ENCODE measurements around the gene ERICH4.

Gene ERICH4

DNA sequence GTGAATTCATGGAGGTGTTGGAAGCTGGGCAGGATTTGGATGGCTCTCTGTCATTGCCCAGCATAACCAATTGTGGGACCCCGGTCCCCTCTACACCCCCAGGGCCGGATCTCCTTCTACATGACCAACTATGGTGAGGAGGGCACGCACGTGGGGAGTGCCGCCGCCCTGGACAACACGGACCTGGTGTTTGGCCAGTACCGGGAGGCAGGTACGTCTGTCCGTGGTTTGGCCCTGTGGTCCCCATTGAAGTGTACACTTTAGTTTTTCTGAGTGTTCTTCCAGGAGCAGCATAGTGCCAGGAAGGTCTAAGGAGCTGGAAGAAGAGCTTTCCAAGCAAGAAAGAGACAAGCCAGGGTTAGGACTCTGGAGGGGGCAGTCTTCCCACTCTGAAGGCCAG lies 29.0 kb upstream of the ERICH4 start:
- DNase-seq, result no peak

DNA sequence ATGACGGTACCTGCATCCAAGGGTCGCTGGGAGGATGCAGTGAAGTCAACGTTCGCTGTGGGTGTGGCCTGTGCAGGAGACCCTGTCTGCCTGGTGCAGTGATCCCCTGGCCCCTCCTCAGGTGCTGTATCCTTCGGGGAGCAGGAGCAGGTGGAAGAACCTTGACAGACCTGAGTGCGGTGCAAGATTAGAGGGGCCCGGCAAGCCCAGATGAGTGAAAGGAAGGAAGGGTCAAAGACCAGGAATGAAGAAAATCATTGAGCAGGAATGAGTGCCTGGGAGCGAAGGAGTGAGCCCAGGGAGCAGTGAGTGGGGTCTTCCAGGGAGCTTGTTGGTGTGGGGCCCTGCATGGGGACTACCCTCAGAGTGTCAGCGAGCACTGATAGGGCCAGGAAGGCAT lies 28.5 kb upstream of the ERICH4 start:
- no peak for DNase-seq

DNA sequence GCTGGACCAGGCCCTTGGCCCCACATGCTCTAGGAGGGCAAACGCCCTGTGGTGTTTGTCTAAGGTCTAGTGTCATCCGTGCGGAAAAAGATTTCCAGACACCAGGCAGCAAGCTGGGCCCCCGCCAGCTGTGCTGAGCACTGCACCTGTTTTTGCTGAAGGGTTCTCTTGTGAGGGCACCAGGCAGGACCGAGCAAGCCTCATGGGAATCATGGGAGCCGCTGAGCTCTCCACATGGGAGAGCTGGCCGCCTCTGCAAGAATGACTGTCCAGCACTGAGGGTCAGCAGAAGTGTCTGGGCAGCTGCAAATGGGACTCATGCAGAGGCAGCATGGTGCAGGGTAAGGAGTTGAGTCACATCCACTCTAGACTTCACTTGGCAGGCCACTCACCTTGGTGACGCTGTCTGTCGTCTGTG lies 27.8 kb upstream of the ERICH4 start:
- DNase-seq, result no peak

DNA sequence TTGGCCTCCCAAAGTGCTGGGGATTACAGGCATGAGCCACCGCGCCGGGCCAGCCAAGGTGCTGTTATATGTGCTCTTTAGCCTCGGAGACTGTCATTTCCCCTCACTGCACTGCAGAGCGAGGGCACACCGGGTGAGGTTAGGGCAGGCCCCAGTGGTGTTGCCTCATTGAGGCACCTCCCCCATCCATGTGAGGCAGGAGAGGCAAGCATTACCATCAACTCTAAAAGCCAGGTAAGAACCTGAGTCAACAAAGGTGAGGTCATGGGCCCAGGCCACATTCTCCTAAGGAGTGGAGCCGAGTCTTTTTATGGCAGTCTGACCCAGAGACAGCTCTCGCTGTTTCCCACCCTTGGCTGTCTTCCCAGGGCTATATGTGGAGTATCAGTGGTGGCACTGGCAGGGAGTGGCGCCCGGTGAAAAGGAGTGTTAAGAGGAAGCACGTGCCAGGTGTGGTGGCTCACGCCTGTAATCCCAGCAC lies 26.7 kb upstream of the ERICH4 start:
- no peak for DNase-seq

DNA sequence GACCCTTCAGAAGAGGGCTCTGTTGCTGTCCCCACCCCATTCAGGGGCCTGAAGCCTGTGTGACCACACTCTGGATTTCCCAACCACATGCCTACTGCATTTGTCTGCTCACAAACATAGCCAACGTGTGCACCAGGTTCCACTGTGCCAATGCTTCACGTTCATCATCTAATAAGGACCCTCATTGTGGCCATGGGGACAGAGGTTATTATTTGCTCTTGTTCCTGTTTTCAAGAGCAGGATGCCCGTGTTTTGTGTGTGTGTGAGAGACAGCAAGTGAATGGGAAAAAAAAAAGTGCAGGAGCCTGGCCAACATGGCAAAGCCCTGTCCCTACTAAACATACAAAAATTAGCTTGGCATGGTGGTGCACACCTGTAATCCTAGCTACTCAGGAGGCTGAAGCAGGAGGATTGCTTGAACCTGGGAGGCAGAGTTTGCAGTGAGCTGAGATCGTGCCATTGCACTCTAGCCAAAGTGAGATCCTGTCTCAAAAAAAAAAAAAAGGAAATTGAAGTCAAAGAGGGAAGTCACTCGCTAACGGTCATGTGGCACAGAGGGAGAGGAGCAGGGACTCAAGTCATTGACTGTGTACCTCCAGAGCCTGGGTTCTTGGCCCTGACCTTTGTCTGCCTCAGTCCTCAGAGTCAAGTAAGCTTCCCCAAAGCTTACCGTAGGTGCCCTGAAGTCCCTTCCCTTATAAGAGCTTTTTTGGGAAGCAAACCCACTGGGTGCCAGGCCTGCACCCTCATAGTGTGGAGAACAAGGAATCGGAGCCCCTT lies 22.7 kb upstream of the ERICH4 start:
- peak in 2 of 58 donors; percentile 5 to 20 for DNase-seq

DNA sequence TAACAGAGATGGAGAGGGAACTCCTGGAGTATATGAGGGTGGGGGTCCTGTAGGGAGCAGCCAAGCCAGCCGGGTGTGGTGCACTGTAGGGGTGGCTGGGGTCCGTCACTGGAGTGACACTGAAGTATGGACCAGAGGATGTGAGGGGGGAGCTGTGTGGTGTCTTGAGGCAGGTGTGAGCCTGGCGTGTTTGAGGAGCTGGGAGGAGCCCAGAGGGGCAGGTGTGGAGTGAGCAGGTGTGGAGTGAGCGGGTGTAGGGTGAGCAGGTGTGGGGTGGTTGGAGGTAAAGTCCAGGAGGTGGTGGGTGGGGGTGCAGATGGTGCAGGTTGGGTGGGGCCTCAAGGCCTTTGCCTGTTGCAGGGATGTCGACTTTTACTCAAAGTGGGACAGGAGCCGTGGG lies 21.6 kb upstream of the ERICH4 start:
- DNase-seq, result no peak

DNA sequence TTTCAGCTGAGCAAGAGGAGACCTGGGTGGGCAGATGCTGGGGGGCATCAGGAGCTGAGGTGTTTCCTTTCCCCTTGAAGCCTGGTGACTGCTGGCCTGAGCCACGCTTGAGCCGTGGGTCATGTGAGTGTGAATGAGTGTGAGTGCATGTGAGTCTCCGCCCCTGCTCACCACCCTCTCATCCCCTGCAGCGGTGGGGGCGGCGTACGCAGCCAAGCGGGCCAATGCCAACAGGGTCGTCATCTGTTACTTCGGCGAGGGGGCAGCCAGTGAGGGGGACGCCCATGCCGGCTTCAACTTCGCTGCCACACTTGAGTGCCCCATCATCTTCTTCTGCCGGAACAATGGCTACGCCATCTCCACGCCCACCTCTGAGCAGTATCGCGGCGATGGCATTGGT lies 21.0 kb upstream of the ERICH4 start:
- no peak for DNase-seq

DNA sequence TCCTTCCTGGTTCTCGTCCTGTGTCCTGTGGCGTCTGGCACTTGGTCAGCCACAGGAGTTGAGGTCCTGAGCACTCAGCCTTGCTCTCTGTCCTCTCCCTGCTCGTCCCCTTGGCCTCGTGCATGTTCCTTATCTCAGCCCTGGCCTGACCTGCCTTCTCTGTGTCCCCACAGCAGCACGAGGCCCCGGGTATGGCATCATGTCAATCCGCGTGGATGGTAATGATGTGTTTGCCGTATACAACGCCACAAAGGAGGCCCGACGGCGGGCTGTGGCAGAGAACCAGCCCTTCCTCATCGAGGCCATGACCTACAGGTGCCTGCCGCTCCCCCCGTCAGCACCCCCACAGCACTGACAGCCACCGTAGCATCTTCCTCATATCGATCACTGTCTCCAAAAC lies 20.5 kb upstream of the ERICH4 start:
- DNase-seq, result no peak

DNA sequence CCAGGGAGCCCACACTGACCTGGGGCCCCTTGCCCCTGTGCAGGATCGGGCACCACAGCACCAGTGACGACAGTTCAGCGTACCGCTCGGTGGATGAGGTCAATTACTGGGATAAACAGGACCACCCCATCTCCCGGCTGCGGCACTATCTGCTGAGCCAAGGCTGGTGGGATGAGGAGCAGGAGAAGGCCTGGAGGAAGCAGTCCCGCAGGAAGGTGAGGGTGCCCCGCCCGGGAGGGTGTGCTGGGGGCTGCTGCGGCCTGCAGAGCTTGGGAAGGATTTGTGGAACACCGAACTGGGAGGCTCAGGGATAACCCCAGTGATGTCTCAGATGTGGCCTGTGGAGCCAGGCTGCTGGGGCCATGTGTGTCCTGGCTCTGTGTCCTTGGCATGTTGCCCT lies 20.0 kb upstream of the ERICH4 start:
- DNase-seq, result no peak

DNA sequence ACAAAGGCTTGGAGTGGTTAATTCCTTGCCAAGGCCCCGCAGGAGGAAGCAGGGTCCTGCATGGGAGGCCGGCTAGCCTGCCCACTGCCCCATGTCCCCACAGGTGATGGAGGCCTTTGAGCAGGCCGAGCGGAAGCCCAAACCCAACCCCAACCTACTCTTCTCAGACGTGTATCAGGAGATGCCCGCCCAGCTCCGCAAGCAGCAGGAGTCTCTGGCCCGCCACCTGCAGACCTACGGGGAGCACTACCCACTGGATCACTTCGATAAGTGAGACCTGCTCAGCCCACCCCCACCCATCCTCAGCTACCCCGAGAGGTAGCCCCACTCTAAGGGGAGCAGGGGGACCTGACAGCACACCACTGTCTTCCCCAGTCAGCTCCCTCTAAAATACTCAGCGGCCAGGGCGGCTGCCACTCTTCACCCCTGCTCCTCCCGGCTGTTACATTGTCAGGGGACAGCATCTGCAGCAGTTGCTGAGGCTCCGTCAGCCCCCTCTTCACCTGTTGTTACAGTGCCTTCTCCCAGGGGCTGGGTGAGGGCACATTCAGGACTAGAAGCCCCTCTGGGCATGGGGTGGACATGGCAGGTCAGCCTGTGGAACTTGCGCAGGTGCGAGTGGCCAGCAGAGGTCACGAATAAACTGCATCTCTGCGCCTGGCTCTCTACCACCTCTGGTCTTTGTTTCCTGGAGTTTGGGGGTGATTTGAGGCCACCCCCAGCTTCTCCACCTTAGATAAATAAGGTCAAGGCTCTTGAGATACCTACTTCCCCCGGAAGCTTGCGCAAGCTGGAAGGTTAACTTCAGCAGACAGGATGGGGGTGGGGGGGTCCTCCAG lies 18.4 kb upstream of the ERICH4 start:
- DNase-seq, result no peak

DNA sequence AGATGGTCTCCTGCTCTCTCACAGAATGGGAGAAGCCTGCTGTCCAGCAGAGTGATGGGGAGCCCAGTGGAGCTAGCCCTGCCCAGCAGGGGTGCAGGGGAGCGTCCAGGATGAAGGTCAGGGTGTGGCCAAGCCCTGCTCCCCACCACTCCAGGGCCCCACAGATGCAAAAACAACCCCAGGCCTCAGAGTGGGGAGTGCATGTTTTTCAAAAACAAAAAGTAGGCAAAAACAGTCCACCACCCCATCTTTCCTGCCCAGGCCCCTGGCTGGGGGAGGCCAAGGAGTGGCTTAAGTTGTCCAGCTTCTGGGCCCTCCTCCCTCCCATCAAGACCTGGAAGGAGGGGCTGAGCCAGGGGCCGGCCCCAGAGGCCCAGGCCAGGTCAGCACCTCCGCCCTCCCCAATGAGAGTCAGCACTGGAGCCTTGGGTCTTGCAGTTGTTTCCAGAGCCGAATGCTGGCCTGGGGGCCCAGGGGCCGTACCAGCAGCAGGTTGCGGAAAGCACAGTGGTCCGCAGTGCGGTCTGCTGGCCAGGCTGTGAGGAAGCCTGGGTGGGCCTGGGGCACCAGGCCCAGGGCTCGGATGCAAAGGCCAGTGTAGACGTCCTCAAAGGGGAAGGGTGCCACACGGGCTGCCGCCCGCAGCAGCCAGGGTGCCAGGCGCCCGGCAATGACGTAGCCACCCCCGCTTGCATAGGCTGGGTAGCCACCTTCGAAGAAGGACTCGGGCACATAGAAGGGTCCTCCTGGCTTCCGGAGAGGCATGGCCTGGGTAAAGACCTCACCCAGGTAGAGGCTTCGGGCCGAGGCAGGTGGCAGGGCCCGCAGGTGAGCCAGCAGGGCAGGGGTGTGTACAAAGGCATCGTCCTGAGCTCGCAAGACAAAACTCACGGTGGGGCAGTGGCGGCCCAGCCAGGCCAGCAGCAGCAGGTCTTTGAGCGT lies 17.5 kb upstream of the ERICH4 start:
- no peak for DNase-seq

DNA sequence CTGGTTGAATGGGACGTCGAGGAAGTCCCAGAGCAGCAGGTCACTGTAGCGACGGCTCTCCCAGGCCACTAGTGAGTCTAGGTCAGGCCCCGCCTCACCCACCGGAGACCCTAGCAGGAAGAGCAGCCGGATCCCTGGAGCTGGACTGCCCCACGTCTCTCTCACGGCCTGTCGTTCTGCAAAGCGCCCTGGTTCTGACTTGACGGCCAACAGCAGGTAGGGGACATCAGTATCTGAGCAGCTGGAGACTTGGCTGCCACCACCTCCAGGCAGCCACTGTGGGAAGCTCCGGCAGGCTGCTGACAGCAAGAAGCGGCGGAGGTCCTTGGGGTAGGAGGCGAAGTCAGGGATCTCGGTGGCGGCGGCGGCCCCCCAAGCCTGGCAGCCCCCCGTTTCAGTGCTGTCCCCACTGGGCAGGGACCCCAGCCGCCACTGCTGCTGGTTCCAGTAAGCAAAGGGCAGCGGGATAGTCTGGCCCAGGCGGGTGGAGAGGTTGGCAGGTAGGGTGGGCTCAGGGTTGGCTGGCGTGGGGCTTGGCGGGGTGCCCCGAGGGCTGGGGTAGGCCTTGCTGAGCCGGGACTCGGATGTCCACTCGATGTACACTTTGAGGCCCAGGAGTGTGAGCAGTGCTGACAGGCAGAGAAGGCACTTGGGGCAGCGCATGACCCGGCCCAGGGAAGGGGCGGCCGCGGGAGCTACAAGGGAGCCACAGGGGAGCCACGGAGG lies 16.7 kb upstream of the ERICH4 start:
- no peak for DNase-seq

DNA sequence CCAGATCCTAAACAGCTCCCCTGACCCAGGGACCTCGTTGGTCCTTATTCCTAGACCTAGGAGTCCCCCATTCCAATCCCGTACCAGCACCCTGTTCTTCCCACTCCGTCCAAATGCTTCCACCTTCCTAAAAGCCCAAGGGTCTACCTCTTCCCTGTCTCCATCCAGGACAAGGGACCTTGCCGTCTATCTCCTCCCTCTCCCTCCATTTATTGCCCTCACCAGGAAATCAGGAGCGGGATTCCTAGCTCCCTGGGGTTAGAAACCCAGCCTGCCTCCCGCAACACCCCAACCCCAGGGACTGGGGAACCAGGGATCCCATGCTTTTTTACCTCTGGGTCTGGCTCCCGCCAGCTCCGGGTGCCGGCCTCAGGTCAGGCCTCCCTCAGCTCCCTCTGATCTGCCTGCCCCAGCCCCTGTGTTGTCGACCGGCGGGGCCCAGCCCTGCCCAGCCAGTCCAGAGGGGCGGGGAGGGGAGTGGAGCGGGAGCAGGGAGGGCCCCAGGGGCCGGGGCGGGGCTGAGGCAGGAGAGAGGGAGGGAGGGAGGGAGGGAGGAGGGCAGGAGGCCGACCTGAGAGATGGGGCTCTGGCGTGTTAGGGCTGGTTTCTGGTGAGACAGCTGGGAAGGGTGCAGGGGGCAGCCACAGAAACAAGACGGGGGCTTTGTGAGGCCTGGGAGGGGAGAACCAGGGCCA lies 15.9 kb upstream of the ERICH4 start, which contains the start of gene B3GNT8:
Gene B3GNT8, minus strand, starts transcription at position 423 of the 695 bp plus-strand sequence. CDS start 596 bp downstream, outside the sequence.
- DNase-seq, result peak in 2 of 58 donors; percentile 21 to 38

DNA sequence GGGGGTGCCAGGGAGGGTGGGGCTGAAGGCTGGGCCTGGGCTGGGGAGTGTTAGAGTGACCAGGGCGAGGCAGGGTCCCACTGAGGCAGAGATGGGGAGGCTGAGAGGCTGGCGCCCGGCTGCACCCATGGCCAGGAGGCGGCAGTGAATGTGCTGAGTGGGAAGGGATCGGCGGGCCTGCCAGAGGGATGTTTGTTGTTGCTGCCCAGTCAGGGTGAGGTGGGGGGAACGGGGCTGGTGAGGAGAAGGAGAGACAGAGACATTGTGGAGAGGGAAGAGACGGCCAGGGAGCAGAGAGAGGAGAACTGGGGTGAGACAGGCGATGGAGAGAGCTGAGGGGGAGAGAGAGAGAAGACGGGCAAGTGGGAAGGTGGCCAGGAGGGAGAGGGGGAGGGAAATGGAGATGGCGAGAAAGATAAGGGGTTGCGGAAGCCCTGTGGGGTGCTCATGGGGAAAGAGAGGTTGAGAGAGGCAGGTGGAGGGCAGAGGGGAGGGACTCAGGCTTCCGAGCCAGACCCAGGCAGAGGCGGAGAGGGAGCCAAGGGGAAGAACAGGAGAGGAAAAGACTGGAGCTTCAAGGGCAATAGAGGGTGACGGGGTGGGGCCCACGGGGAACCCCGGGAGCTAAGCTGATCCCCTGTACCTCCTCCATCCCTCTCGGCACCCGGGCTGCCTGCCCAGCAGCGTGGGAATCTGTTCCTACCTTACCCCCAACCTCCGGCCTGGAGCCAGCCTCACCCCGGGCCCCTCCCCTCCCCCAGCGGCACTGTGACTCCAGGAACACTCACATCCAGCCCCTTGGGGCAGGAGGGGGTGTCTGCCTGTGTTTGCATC lies 15.1 kb upstream of the ERICH4 start:
- DNase-seq, result peak in 14 of 58 donors; percentile 7 to 56 (median 16)

DNA sequence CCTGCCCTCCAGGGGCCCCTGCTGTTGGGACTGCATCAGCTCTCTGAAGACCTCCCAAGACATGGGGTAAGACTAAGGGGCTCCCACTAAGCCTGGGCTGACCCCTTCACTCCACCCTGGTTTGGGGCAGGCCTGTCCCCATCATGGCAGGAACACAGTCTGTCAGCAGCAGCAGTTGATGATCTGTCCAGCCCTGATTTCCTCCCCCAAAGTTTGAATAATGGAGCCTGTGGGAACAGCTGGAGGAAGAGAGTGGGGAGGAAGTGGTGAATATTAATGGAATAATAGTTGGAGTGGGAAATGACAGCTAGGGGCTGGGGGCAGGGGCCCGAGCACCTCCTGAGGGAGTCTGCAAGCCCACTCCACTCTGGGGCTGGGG lies 14.5 kb upstream of the ERICH4 start:
- DNase-seq, result no peak

DNA sequence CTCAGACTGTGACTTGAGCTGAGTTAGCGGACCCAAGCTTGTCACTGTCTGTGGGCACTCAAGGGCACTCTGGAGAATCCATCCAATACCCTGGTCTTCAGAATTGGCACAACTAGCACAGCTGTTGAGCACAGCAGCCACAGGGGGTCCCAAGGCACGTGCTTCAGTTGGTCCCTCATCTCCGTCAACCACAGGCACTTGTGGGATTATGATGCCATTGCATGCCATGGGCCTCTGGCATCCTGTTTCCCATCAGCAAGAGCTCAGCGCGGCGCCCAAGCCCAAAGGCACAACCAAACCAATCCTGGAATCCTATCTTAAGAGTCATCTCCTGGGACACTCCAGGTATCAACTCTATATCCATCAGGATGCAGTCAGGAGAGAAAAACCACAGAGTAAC lies 12.0 kb upstream of the ERICH4 start:
- DNase-seq, result no peak

DNA sequence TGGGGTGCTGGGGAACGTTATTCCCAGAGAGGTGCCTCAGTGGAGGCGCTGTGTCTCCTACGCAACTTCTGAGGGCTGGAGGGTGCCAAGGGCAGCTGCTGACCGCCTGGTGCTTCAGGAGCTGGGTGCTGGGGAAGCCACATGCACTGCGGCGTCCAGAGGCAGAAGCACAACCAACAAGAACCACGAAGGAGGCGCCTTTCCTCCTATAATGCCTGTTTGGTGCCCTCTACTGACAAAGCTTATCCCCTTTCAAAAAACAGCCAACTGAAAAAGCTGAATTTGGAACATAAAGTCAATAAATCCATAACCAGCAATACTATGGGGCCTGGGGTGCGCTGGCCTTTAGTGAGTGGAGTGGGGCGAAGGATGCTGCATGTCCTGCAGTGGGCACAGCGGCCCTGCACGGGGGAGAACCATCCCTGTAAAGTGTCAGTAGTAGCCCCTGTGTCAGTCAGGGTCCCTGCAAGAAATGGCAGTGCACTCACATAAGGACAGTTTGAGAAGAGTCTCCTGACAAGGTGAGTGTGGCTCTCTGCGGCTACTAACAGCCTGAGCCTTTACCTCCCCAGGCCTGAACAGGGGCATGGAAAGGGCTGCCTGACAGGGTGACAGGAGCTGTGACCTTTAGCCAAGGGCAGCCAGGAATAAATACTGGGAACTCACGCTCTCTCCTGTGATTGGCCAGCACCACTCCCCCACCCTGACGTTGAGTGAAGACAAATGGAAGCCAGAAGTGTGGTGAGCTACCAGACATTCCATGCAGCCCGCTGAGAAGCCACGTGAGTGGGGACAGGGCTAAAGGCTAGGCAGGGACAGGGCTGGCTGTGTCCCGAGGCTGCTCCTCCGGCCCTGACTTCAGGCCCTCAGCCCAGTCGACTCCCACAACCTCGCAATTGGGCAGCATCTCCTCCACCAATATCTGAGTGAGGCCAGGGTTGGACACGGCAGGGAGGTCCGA lies 11.2 kb upstream of the ERICH4 start:
- peak in 3 of 58 donors; percentile 8 to 11 (median 9) for DNase-seq

DNA sequence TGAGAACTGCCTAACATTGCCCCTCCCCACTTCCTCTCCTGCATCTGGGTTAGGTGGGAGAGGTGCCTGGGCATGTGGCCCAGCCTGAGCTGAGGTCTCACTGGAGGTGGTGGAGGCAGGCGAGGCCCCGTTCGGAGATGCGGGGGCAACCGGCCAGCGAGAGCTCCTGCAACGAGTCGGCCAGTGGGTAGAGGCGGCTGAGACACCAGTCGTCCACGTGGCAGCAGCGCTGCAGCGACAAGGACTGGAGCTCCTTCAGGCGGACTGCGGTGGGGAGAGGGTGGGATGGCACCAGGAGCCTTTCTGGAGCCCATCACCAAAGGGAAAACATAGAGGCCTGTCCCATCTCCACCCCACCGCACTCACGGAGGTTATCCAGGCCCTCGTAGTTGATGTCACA lies 9.8 kb upstream of the ERICH4 start:
- peak in 5 of 58 donors; percentile 2 to 22 (median 6) for DNase-seq
